ENCODE results near the gene OLA1. TPM values are rescaled to one million over a fixed set of nuclear protein-coding genes. Genes with fewer than 3 reads are reported as not detected.

The OLA1 gene
- total and polyA plus RNA-seq, 9 of the 15 experiments (the other 6 are each of a cell fraction or from before 2014, with no cell fraction given): 208 to 353 (median 225) TPM

DNA sequence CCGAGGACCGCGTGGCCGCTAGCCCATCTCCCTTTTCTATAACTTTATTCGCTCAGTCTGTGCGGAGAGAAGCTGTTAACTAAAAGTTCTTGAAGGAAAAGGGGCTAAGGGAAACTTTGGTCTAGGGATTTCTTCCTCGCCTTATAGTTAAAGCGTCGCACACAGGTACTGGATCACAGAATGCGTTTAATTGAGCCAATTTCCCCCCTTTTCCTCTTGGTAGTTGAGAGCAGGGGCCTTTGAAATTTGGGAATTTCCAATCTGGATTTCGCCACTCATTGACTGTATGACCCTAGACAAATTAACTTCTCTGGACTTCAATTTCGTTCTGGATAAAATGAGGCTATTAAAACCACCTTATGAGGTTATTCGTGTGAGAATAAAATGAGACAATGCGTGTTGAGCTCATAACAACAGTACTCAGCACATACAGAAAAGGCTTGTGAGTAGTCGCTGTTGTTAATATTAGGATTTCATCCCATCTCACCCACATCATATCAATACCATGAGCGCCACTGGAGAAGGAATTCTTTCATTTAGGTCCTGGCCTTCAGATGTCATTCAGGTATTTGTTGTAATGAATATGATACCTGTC is 763 bp upstream of the OLA1 start (continued):
- TF ChIP-seq, protein P1, sequence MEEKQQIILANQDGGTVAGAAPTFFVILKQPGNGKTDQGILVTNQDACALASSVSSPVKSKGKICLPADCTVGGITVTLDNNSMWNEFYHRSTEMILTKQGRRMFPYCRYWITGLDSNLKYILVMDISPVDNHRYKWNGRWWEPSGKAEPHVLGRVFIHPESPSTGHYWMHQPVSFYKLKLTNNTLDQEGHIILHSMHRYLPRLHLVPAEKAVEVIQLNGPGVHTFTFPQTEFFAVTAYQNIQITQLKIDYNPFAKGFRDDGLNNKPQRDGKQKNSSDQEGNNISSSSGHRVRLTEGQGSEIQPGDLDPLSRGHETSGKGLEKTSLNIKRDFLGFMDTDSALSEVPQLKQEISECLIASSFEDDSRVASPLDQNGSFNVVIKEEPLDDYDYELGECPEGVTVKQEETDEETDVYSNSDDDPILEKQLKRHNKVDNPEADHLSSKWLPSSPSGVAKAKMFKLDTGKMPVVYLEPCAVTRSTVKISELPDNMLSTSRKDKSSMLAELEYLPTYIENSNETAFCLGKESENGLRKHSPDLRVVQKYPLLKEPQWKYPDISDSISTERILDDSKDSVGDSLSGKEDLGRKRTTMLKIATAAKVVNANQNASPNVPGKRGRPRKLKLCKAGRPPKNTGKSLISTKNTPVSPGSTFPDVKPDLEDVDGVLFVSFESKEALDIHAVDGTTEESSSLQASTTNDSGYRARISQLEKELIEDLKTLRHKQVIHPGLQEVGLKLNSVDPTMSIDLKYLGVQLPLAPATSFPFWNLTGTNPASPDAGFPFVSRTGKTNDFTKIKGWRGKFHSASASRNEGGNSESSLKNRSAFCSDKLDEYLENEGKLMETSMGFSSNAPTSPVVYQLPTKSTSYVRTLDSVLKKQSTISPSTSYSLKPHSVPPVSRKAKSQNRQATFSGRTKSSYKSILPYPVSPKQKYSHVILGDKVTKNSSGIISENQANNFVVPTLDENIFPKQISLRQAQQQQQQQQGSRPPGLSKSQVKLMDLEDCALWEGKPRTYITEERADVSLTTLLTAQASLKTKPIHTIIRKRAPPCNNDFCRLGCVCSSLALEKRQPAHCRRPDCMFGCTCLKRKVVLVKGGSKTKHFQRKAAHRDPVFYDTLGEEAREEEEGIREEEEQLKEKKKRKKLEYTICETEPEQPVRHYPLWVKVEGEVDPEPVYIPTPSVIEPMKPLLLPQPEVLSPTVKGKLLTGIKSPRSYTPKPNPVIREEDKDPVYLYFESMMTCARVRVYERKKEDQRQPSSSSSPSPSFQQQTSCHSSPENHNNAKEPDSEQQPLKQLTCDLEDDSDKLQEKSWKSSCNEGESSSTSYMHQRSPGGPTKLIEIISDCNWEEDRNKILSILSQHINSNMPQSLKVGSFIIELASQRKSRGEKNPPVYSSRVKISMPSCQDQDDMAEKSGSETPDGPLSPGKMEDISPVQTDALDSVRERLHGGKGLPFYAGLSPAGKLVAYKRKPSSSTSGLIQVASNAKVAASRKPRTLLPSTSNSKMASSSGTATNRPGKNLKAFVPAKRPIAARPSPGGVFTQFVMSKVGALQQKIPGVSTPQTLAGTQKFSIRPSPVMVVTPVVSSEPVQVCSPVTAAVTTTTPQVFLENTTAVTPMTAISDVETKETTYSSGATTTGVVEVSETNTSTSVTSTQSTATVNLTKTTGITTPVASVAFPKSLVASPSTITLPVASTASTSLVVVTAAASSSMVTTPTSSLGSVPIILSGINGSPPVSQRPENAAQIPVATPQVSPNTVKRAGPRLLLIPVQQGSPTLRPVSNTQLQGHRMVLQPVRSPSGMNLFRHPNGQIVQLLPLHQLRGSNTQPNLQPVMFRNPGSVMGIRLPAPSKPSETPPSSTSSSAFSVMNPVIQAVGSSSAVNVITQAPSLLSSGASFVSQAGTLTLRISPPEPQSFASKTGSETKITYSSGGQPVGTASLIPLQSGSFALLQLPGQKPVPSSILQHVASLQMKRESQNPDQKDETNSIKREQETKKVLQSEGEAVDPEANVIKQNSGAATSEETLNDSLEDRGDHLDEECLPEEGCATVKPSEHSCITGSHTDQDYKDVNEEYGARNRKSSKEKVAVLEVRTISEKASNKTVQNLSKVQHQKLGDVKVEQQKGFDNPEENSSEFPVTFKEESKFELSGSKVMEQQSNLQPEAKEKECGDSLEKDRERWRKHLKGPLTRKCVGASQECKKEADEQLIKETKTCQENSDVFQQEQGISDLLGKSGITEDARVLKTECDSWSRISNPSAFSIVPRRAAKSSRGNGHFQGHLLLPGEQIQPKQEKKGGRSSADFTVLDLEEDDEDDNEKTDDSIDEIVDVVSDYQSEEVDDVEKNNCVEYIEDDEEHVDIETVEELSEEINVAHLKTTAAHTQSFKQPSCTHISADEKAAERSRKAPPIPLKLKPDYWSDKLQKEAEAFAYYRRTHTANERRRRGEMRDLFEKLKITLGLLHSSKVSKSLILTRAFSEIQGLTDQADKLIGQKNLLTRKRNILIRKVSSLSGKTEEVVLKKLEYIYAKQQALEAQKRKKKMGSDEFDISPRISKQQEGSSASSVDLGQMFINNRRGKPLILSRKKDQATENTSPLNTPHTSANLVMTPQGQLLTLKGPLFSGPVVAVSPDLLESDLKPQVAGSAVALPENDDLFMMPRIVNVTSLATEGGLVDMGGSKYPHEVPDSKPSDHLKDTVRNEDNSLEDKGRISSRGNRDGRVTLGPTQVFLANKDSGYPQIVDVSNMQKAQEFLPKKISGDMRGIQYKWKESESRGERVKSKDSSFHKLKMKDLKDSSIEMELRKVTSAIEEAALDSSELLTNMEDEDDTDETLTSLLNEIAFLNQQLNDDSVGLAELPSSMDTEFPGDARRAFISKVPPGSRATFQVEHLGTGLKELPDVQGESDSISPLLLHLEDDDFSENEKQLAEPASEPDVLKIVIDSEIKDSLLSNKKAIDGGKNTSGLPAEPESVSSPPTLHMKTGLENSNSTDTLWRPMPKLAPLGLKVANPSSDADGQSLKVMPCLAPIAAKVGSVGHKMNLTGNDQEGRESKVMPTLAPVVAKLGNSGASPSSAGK (IDR thresholded peaks at IDR 0.05): peak; percentile 90
- TF ChIP-seq POLR2B (IDR thresholded peaks at IDR 0.05; ENCODE audit: low read depth, partially characterized antibody) (peak; percentile 7), TEAD1 (CRISPR knock-in tag; IDR thresholded peaks at IDR 0.05) (peak in 1 of 2 experiments; percentile 53; a peak in 1 of 4 replicates), FOXP1 (CRISPR knock-in tag; IDR thresholded peaks at IDR 0.05) (peak; percentile 14), LCOR (CRISPR knock-in tag; IDR thresholded peaks at IDR 0.05) (peak; percentile 50; the same call in 1 of the 2 replicates)
- TF ChIP-seq, protein P2, sequence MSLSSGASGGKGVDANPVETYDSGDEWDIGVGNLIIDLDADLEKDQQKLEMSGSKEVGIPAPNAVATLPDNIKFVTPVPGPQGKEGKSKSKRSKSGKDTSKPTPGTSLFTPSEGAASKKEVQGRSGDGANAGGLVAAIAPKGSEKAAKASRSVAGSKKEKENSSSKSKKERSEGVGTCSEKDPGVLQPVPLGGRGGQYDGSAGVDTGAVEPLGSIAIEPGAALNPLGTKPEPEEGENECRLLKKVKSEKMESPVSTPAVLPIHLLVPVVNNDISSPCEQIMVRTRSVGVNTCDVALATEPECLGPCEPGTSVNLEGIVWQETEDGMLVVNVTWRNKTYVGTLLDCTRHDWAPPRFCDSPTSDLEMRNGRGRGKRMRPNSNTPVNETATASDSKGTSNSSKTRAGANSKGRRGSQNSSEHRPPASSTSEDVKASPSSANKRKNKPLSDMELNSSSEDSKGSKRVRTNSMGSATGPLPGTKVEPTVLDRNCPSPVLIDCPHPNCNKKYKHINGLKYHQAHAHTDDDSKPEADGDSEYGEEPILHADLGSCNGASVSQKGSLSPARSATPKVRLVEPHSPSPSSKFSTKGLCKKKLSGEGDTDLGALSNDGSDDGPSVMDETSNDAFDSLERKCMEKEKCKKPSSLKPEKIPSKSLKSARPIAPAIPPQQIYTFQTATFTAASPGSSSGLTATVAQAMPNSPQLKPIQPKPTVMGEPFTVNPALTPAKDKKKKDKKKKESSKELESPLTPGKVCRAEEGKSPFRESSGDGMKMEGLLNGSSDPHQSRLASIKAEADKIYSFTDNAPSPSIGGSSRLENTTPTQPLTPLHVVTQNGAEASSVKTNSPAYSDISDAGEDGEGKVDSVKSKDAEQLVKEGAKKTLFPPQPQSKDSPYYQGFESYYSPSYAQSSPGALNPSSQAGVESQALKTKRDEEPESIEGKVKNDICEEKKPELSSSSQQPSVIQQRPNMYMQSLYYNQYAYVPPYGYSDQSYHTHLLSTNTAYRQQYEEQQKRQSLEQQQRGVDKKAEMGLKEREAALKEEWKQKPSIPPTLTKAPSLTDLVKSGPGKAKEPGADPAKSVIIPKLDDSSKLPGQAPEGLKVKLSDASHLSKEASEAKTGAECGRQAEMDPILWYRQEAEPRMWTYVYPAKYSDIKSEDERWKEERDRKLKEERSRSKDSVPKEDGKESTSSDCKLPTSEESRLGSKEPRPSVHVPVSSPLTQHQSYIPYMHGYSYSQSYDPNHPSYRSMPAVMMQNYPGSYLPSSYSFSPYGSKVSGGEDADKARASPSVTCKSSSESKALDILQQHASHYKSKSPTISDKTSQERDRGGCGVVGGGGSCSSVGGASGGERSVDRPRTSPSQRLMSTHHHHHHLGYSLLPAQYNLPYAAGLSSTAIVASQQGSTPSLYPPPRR (CRISPR knock-in tag; IDR thresholded peaks at IDR 0.05; ENCODE audit: borderline replicate concordance): 0 out of 2 replicates have a peak, but pooled peaks have one; percentile 20
- TF ChIP-seq, protein P3, sequence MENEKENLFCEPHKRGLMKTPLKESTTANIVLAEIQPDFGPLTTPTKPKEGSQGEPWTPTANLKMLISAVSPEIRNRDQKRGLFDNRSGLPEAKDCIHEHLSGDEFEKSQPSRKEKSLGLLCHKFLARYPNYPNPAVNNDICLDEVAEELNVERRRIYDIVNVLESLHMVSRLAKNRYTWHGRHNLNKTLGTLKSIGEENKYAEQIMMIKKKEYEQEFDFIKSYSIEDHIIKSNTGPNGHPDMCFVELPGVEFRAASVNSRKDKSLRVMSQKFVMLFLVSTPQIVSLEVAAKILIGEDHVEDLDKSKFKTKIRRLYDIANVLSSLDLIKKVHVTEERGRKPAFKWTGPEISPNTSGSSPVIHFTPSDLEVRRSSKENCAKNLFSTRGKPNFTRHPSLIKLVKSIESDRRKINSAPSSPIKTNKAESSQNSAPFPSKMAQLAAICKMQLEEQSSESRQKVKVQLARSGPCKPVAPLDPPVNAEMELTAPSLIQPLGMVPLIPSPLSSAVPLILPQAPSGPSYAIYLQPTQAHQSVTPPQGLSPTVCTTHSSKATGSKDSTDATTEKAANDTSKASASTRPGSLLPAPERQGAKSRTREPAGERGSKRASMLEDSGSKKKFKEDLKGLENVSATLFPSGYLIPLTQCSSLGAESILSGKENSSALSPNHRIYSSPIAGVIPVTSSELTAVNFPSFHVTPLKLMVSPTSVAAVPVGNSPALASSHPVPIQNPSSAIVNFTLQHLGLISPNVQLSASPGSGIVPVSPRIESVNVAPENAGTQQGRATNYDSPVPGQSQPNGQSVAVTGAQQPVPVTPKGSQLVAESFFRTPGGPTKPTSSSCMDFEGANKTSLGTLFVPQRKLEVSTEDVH (IDR thresholded peaks at IDR 0.05; ENCODE audit: low read depth, partially characterized antibody): no peak

Data from K562 (cell line).